AG09309 (cell line): ENCODE results near the gene ARHGAP26.

ENCODE experiments used
- DNase-seq: peaks from one replicate; pipeline ENCODE4 v3.0.0-alpha.2; 2010; ENCODE audit warnings: low read depth
- H3K4me3 ChIP-seq: 2 replicates; pipeline ENCODE4 v1.5.1; 2011; ENCODE audit warnings: mild to moderate bottlenecking, low read depth, low read length, moderate library complexity; ENCODE audit not compliant: control insufficient read depth
- CTCF ChIP-seq: IDR thresholded peaks from 2 replicates; pipeline ENCODE4 v1.5.1; 2011; ENCODE audit warnings: mild to moderate bottlenecking, low read depth, low read length, inconsistent platforms; ENCODE audit not compliant: insufficient read depth, control insufficient read depth; ENCODE audit errors: missing control alignments

ARHGAP26 gene

GRCh38 chr5:143254819-143255218 is 484.6 kb downstream of the ARHGAP26 start:
- TF ChIP-seq CTCF, result no peak
- no peak overlapping the region for H3K4me3 ChIP-seq
- DNase-seq, result no peak

DNA sequence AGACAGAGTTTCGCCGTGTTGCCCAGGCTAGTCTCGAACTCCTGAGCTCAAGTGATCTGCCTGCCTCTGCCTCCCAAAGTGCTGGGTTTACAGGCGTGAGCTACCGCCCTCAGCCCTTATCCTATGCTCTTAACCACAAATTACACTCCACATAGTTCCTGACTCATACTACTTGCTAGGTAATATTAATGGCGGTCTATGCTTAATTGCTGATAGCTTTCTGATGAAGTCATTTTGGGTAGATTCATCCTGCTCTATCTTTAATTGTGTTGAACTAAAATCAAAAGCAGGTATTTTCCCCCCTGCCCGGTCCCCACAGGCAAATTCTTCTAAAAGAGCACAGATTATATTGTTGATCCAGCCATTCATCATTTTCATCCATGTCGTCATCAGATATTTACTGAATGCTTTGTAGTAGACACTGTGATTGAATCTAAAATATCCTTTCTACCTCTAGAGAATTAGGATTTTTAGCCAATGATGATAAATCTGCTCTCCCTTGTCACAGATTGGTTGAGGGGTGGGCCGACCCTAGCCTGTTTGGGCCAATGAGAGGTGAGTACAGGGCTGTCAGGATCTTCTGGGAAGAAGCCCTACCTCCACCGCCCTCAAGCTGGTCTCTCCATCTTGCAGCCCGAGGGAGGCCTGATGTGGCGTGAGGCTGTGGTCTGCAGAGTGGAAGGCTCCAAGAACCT is 488.5 kb downstream of the ARHGAP26 start:
- no peak overlapping the region for H3K4me3 ChIP-seq
- TF ChIP-seq CTCF, result no peak
- DNase-seq, result no peak

DNA sequence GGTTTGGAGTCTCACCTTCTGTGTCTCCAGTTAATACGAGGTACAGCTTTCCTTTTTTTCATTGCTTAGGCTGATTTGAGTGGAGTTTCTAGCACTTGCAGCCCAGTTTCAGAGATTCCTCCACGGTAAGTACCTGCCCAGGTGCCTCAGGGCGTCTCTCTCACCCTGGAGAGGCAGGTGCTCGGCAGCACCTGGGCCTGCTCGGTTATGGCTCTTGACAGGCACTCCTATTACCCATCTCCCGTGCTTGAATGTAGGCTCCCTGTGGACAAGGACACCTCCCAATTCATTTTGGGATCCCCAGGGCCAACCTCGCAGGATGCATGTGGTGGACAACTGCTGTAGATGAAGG is 489.1 kb downstream of the ARHGAP26 start:
- no peak for DNase-seq

DNA sequence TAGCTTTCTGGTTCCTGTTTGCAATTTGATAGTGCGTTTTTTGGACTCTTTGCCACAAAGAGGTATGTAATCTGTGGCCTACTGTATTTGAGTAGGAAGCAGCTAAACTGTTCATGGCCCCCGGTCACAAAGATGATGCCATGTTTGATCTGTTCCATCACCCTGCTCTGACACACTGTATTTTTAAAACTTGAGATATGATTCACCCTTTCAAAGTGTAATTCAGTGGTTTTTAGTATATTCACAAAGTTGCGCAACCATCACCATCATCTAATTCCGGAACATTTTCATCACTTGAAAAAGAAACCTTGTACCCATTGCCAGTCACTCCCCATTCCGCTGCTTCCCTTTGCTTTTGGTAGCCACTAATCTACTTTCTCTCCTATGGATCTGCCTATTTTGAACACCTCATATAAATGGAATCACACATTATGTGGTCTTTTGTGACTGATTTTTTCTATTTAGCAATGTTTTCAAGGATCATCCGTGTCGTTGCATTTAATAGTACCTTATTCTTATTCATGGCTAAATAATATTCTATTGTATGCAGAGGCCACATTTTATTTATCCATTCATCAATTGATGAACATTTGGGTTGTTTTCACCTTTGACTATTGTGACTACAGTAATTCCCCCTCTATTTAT is 491.7 kb downstream of the ARHGAP26 start:
- no peak for TF ChIP-seq CTCF
- no peak for DNase-seq
- no peak overlapping the region for H3K4me3 ChIP-seq

More for the DNA sequence above, 489.1 kb downstream of the ARHGAP26 start:
- no peak for TF ChIP-seq CTCF
- H3K4me3 ChIP-seq, result no peak overlapping the region

- DNase-seq, result peak; percentile 72
- no peak overlapping the region for H3K4me3 ChIP-seq
- TF ChIP-seq CTCF, result no peak
These were observed 492.4 kb downstream of the ARHGAP26 start for GRCh38 chr5:143262393-143263174.

GRCh38 chr5:143263272-143263810 is 493.2 kb downstream of the ARHGAP26 start:
- no peak for DNase-seq
- H3K4me3 ChIP-seq, result no peak overlapping the region
- no peak for TF ChIP-seq CTCF
